Measurements from ENCODE around the gene IL2RA.

IL2RA gene

GRCh38 chr10:5988336-5988920 lies 73.7 kb downstream of the IL2RA start:
- TF ChIP-seq TCF4 (CRISPR knock-in tag; IDR thresholded peaks at IDR 0.05; ENCODE audit: borderline replicate concordance) (no peak), CSRNP3 (CRISPR knock-in tag; IDR thresholded peaks at IDR 0.05) (no peak), BACH2 (CRISPR knock-in tag; IDR thresholded peaks at IDR 0.05; ENCODE audit: borderline replicate concordance) (no peak), ZNF565 (CRISPR knock-in tag; conservative IDR thresholded peaks at IDR 0.05; ENCODE audit: low read depth) (no peak), OSR1 (CRISPR knock-in tag; IDR thresholded peaks at IDR 0.05) (no peak), ZFP30 (CRISPR knock-in tag; IDR thresholded peaks at IDR 0.05) (no peak), ZC3H10 (CRISPR knock-in tag; IDR thresholded peaks at IDR 0.05) (no peak)
- ATAC-seq: no peak

GRCh38 chr10:5987747-5988146 lies 74.4 kb downstream of the IL2RA start:
- no peak for ATAC-seq
- TF ChIP-seq POU6F1 (CRISPR knock-in tag; IDR thresholded peaks at IDR 0.05; ENCODE audit: borderline replicate concordance, low read depth) (no peak), TOX (CRISPR knock-in tag; IDR thresholded peaks at IDR 0.05; ENCODE audit: borderline replicate concordance) (no peak), GLIS3 (CRISPR knock-in tag; IDR thresholded peaks at IDR 0.05) (no peak), ZNF70 (CRISPR knock-in tag; IDR thresholded peaks at IDR 0.05) (no peak), CREB5 (CRISPR knock-in tag; IDR thresholded peaks at IDR 0.05; ENCODE audit: low read depth) (no peak), ZFP30 (CRISPR knock-in tag; IDR thresholded peaks at IDR 0.05) (no peak), CSDC2 (CRISPR knock-in tag; IDR thresholded peaks at IDR 0.05) (no peak), ZNF8 (CRISPR knock-in tag; IDR thresholded peaks at IDR 0.05) (no peak), PPARA (CRISPR knock-in tag; IDR thresholded peaks at IDR 0.05; ENCODE audit: borderline replicate concordance) (no peak), TSHZ2 (CRISPR knock-in tag; IDR thresholded peaks at IDR 0.05) (no peak), OSR1 (CRISPR knock-in tag; IDR thresholded peaks at IDR 0.05) (no peak), ZFP3 (CRISPR knock-in tag; IDR thresholded peaks at IDR 0.05) (no peak), ZNF565 (CRISPR knock-in tag; conservative IDR thresholded peaks at IDR 0.05; ENCODE audit: low read depth) (no peak), RARB (CRISPR knock-in tag; IDR thresholded peaks at IDR 0.05) (no peak)

- no peak for ATAC-seq
- TF ChIP-seq SNAI2 (CRISPR knock-in tag; IDR thresholded peaks at IDR 0.05) (no peak), CSRNP3 (CRISPR knock-in tag; IDR thresholded peaks at IDR 0.05) (no peak), TSHZ2 (CRISPR knock-in tag; IDR thresholded peaks at IDR 0.05) (no peak), ZNF8 (CRISPR knock-in tag; IDR thresholded peaks at IDR 0.05) (no peak), TOX (CRISPR knock-in tag; IDR thresholded peaks at IDR 0.05; ENCODE audit: borderline replicate concordance) (no peak), ZFP3 (CRISPR knock-in tag; IDR thresholded peaks at IDR 0.05) (no peak), CSDC2 (CRISPR knock-in tag; IDR thresholded peaks at IDR 0.05) (no peak), TCF4 (CRISPR knock-in tag; IDR thresholded peaks at IDR 0.05; ENCODE audit: borderline replicate concordance) (no peak), PATZ1 (CRISPR knock-in tag; IDR thresholded peaks at IDR 0.05; ENCODE audit: borderline replicate concordance) (no peak), BACH2 (CRISPR knock-in tag; IDR thresholded peaks at IDR 0.05; ENCODE audit: borderline replicate concordance) (no peak), ZNF70 (CRISPR knock-in tag; IDR thresholded peaks at IDR 0.05) (no peak), OSR1 (CRISPR knock-in tag; IDR thresholded peaks at IDR 0.05) (no peak), POU6F1 (CRISPR knock-in tag; IDR thresholded peaks at IDR 0.05; ENCODE audit: borderline replicate concordance, low read depth) (no peak), ISL1 (CRISPR knock-in tag; IDR thresholded peaks at IDR 0.05) (no peak)
These were observed 77.1 kb downstream of the IL2RA start for GRCh38 chr10:5985029-5985428.

All from SK-N-SH treated with all-trans-retinoic acid at 6 μM for 48 hours (cell line).